Right lobe of liver (tissue), 4 donors: Measurements from ENCODE around the gene P2RX5.

Experiments
- POLR2A ChIP-seq: fragments of 450-650 bp; IDR thresholded peaks from one replicate; pipeline ENCODE4 v1.6.1; 2017; ENCODE audit warnings: antibody characterized with exemption, mild to moderate bottlenecking
- TF ChIP-seq, protein P1 (sequence below), 4 donors: fragments of 200-600 bp in 3 of 4; fragments of 450-650 bp in 1 of 4; IDR thresholded peaks; one replicate each; pipeline versions ENCODE4 v1.5.1 to v1.8.0; 2016 to 2022; ENCODE audit warnings: antibody characterized with exemption in 4 of 4, mild to moderate bottlenecking in 2 of 4
- donor health status: DM: no; HTN: no; CAD: no.
- donor health status: DM: no; HTN: no; CAD: no.
- donor health status: DM: no; HTN: yes; CAD: no.

GRCh38 chr17:3669085-3669347 lies 26.9 kb downstream of the P2RX5 start:
- TF ChIP-seq, protein P1, sequence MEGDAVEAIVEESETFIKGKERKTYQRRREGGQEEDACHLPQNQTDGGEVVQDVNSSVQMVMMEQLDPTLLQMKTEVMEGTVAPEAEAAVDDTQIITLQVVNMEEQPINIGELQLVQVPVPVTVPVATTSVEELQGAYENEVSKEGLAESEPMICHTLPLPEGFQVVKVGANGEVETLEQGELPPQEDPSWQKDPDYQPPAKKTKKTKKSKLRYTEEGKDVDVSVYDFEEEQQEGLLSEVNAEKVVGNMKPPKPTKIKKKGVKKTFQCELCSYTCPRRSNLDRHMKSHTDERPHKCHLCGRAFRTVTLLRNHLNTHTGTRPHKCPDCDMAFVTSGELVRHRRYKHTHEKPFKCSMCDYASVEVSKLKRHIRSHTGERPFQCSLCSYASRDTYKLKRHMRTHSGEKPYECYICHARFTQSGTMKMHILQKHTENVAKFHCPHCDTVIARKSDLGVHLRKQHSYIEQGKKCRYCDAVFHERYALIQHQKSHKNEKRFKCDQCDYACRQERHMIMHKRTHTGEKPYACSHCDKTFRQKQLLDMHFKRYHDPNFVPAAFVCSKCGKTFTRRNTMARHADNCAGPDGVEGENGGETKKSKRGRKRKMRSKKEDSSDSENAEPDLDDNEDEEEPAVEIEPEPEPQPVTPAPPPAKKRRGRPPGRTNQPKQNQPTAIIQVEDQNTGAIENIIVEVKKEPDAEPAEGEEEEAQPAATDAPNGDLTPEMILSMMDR (IDR thresholded peaks at IDR 0.05) = no peak
- TF ChIP-seq POLR2A = no peak
